H1 (cell line): Measurements from ENCODE around the gene SIGLEC6.

ENCODE experiments used
- ATF2 ChIP-seq: IDR thresholded peaks from 2 replicates; pipeline ENCODE4 v1.6.1; 2012; ENCODE audit warnings: low read length, inconsistent platforms
- CEBPB ChIP-seq: IDR thresholded peaks from 2 replicates; pipeline ENCODE4 v1.6.1; 2012; ENCODE audit warnings: low read depth, low read length
- EP300 ChIP-seq, 2 experiments: IDR thresholded peaks; 1 replicate in 1 of 2; 2 replicates in 1 of 2; pipeline ENCODE4 v1.6.1; 2011 to 2012; ENCODE audit warnings: low read depth in 2 of 2, low read length in 2 of 2, mild to moderate bottlenecking in 2 of 2, borderline replicate concordance in 1 of 2, inconsistent platforms in 1 of 2, moderate library complexity in 1 of 2
- EZH2 ChIP-seq: fragments of 200-600 bp; sonication (generic); IDR thresholded peaks from 2 replicates; pipeline ENCODE4 v1.7.1; 2012; ENCODE audit warnings: low read depth, mild to moderate bottlenecking, moderate library complexity, low read length, inconsistent platforms; ENCODE audit not compliant: severe bottlenecking
- GABPA ChIP-seq: IDR thresholded peaks from 2 replicates; pipeline ENCODE4 v1.6.1; 2011; ENCODE audit warnings: mild to moderate bottlenecking, low read length, moderate library complexity, borderline replicate concordance; ENCODE audit not compliant: insufficient read depth
- KDM1A ChIP-seq: fragments of 200-600, 300-600 bp; sonication (generic); IDR thresholded peaks from 2 replicates; pipeline ENCODE4 v1.7.1; 2016; ENCODE audit warnings: mild to moderate bottlenecking, low read length, borderline replicate concordance
- POLR2A ChIP-seq, 2 experiments: IDR thresholded peaks; 1 replicate in 1 of 2; 2 replicates in 1 of 2; pipeline ENCODE4 v1.6.1; 2011; ENCODE audit warnings: low read depth in 2 of 2, low read length in 2 of 2, mild to moderate bottlenecking in 2 of 2; ENCODE audit errors: control extremely low read depth in 1 of 2
- POU5F1 ChIP-seq: IDR thresholded peaks from 2 replicates; pipeline ENCODE4 v1.6.1; 2011; ENCODE audit warnings: low read depth, mild to moderate bottlenecking, low read length, moderate library complexity
- RFX5 ChIP-seq: IDR thresholded peaks from 2 replicates; pipeline ENCODE4 v1.6.1; 2011; ENCODE audit warnings: low read depth, low read length, improper control_type of control experiment, borderline replicate concordance
- SIN3A ChIP-seq, 2 experiments: IDR thresholded peaks in 1 of 2; conservative IDR thresholded peaks in 1 of 2; 2 replicates each; pipeline ENCODE4 v1.6.1; 2011 to 2012; ENCODE audit warnings: low read length in 2 of 2, improper control_type of control experiment in 1 of 2, low read depth in 1 of 2, mild to moderate bottlenecking in 1 of 2
- SP1 ChIP-seq: IDR thresholded peaks from 2 replicates; pipeline ENCODE4 v1.6.1; 2011; ENCODE audit warnings: low read depth, low read length
- TF ChIP-seq, protein P1 (sequence below), 3 experiments: IDR thresholded peaks; 1 replicate in 2 of 3; 2 replicates in 1 of 3; pipeline versions ENCODE4 v1.5.1 to v1.6.1; 2011; ENCODE audit warnings: low read length in 3 of 3, mild to moderate bottlenecking in 3 of 3, inconsistent platforms in 2 of 3, low read depth in 1 of 3, moderate library complexity in 1 of 3; ENCODE audit not compliant: insufficient read depth in 1 of 3; ENCODE audit errors: control extremely low read depth in 1 of 3

GRCh38 chr19:51505904-51506303 is 25.6 kb downstream of the SIGLEC6 start:
- TF ChIP-seq POLR2A (IDR thresholded peaks at IDR 0.05; ENCODE audit: control extremely low read depth in 1 of 2, low read depth in 2 of 2, low read length in 2 of 2) (no peak), EZH2 (no peak), GABPA (no peak), EP300 (IDR thresholded peaks at IDR 0.05; ENCODE audit: borderline replicate concordance in 1 of 2, low read depth in 2 of 2, low read length in 2 of 2) (no peak), CEBPB (no peak), ATF2 (no peak), KDM1A (no peak), SIN3A (conservative IDR thresholded peaks at IDR 0.05 in 1 of 2, IDR thresholded peaks at IDR 0.05 in 1 of 2; ENCODE audit: low read depth in 1 of 2, low read length in 2 of 2) (no peak), POU5F1 (no peak), SP1 (no peak), RFX5 (no peak)
- TF ChIP-seq, protein P1, sequence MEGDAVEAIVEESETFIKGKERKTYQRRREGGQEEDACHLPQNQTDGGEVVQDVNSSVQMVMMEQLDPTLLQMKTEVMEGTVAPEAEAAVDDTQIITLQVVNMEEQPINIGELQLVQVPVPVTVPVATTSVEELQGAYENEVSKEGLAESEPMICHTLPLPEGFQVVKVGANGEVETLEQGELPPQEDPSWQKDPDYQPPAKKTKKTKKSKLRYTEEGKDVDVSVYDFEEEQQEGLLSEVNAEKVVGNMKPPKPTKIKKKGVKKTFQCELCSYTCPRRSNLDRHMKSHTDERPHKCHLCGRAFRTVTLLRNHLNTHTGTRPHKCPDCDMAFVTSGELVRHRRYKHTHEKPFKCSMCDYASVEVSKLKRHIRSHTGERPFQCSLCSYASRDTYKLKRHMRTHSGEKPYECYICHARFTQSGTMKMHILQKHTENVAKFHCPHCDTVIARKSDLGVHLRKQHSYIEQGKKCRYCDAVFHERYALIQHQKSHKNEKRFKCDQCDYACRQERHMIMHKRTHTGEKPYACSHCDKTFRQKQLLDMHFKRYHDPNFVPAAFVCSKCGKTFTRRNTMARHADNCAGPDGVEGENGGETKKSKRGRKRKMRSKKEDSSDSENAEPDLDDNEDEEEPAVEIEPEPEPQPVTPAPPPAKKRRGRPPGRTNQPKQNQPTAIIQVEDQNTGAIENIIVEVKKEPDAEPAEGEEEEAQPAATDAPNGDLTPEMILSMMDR (IDR thresholded peaks at IDR 0.05; ENCODE audit: control extremely low read depth in 1 of 3, insufficient read depth in 1 of 3, low read depth in 1 of 3, low read length in 3 of 3), result no peak
